Aorta (tissue), 5 donors: ENCODE measurements around the gene RPS14. TPM values are rescaled to one million over a fixed set of nuclear protein-coding genes. Genes with fewer than 3 reads are reported as not detected.

Experiments used
- ATAC-seq: fragments of 200-7000 bp; cut with Tn5 transposase; one replicate; pipeline ENCODE4 v1.9.1; 2022; ENCODE audit warnings: moderate library complexity; ENCODE audit not compliant: low FRiP score
- DNase-seq, 2 donors: peaks; one replicate each; pipeline ENCODE4 v3.0.0-alpha.2; 2020
- H3K27ac ChIP-seq, 2 donors: one replicate each; pipeline ENCODE4 v1.5.1; 2013; ENCODE audit warnings: low read length in 2 of 2, mild to moderate bottlenecking in 2 of 2, moderate library complexity in 2 of 2, control low read depth in 1 of 2, inconsistent platforms in 1 of 2, low read depth in 1 of 2
- H3K27me3 ChIP-seq, 2 donors: one replicate each; pipeline ENCODE4 v1.6.1; 2013; ENCODE audit warnings: control low read depth in 1 of 2, low read length in 1 of 2, mild to moderate bottlenecking in 1 of 2, moderate library complexity in 1 of 2; ENCODE audit not compliant: insufficient read depth in 2 of 2, control insufficient read depth in 1 of 2
- H3K36me3 ChIP-seq, 2 donors: one replicate each; pipeline ENCODE4 v1.6.1; 2013; ENCODE audit warnings: control low read depth in 1 of 2, low read length in 1 of 2, mild to moderate bottlenecking in 1 of 2; ENCODE audit not compliant: insufficient read depth in 2 of 2, control insufficient read depth in 1 of 2
- H3K4me1 ChIP-seq, 2 donors: one replicate each; pipeline ENCODE4 v1.6.1; 2013; ENCODE audit warnings: low read length in 2 of 2, control low read depth in 1 of 2, mild to moderate bottlenecking in 1 of 2, moderate library complexity in 1 of 2; ENCODE audit not compliant: insufficient read depth in 2 of 2, control insufficient read depth in 1 of 2
- H3K4me3 ChIP-seq, 2 donors: one replicate each; pipeline ENCODE4 v1.5.1; 2013; ENCODE audit warnings: low read length in 2 of 2, control low read depth in 1 of 2, mild to moderate bottlenecking in 1 of 2
- H3K9me3 ChIP-seq: one replicate; pipeline ENCODE4 v1.6.1; 2013; ENCODE audit warnings: mild to moderate bottlenecking, low read length; ENCODE audit not compliant: control insufficient read depth
- WGBS, 2 donors: extraction: QIAGEN DNeasy Blood & Tissue Kit; methylation state at CpG; one replicate each; pipeline ENCODE4 v1.1.7; 2013; 5-methylcytosine and 5-hydroxymethylcytosine counted together
- intact Hi-C, 2 donors: fragments of 100-400 bp; cut with DNase I; formaldehyde crosslinking; loops; one replicate each; pipeline versions ENCODE4 v1.14.2 to v1.15.0; 2022
- polyA plus RNA-seq, 2 donors: library from polyadenylated mRNA; stranded (reverse); fragments of 200-250 nt; gene quantifications; one replicate each; pipeline ENCODE4 v1.2.3, GENCODE V29; 2013
- total RNA-seq, 2 donors: library from RNA; stranded (reverse); fragmentation: NEBNext Ultra II Directional; extraction: Animal tissue kit (Norgen Biotek cat#: 25700); gene quantifications; one replicate each; pipeline ENCODE4 v1.2.1, GENCODE V29; 2021
- donor health status: healthy with polysubstance abuse.
- donor health status: Bipolar disorder and iron deficiency.
- donor health status: DM: no; HTN: no; CAD: no.
- donor health status: DM: no; HTN: no; CAD: no.
- donor health status: DM: yes; HTN: yes; CAD: no.

RPS14 gene
- total and polyA plus RNA-seq, 4 donors: 1,419 to 6,043 (median 2,533) TPM

GRCh38 chr5:150402901-150403342, 46.6 kb downstream of the RPS14 start:
- H3K4me3 ChIP-seq: no peak overlapping the region
- 93 to 95% methylated on average over 12 of the region's 12 CpGs for WGBS, 2 donors
- no peaks in the 10 kb centered on the region for H3K9me3 ChIP-seq
- no peaks in the 10 kb centered on the region for H3K4me1 ChIP-seq
- DNase-seq (no peak), ATAC-seq (no peak)
- H3K27me3 ChIP-seq: no peaks in the 10 kb centered on the region
- intact Hi-C loops: no loop called here
- peaks cover 0 to 5% of the 10 kb centered on the region in 2 donors for H3K36me3 ChIP-seq
- H3K27ac ChIP-seq: no peak overlapping the region

DNA sequence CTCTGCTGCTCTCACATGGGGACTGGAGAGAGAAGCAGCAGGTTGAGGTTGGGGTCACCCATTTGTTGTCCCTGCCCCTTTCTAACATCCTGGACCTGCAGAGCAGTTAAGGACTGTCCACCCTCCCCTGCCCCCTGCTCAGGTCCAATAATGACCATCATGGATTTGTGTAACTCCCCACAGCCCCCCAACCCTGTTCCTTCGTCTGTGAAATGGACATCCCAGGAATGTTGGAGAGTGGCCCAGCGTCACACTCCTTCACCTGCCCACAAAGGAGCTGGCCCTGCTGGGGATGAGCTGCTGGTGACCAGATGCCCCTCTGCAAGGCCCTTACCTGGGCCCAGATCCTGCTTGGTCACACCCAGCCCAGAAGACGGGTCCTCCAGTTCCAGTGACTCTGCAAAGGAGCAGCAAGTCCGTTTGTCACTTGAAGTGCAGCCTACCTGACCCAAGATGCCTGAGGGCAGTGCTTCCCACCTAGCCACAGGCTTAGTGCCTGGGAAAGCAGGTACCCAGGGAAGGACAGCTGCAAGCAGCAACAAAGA, 47.2 kb downstream of the RPS14 start:
- intact Hi-C loops: no loop called here
- Histone ChIP-seq H3K27ac (no peak overlapping the region), H3K36me3 (peaks cover 0 to 5% of the 10 kb centered on the region in 2 donors), H3K4me1 (no peaks in the 10 kb centered on the region), H3K4me3 (no peak overlapping the region), H3K9me3 (no peaks in the 10 kb centered on the region), H3K27me3 (no peaks in the 10 kb centered on the region)
- no peak for ATAC-seq
- 78 to 86% methylated on average over 4 of the region's 4 CpGs for WGBS, 2 donors
- peak in 1 of 2 donors; percentile 28 for DNase-seq

DNA sequence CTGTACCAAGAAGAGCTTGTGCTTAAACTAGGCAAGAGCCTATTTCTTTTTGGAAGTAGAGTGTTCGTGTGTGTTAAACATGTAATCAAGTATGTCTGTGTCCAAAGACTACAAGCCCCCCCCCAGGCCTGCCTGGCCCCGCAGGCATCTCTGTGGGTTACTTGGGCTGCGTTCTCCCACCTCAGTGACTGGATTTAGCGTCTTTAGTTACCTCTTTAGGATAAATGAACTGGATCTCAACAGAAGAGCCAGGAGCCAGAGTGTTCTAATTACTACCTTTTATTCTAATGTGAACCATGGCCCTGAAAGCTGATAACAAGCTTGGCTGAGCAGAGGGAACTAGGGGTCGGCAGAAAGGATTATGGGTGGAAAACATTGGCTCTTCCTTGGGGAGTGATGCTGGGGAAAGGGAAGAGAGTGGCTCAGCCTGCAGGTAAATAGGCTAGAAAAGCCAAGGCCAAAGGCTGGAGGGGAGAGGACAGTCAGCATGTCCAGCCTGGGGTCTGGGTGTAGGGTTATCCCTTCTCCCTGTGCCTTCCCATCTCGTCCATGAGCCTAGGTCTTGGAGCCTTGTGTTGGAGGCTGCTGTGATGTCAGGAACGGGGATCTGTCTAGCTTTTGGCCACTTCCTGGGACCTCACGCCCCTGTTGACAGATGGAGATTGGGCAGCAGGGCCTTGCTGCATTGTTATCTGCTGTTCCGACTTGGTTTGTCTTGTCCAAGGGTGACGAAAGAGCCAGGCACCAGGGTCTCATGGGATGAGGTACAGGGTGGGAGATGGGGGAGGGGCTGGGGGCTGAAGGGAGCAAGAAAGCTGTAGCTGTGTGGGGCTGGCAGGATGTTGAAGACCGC, 47.9 kb downstream of the RPS14 start:
- Histone ChIP-seq H3K9me3 (no peaks in the 10 kb centered on the region), H3K36me3 (peaks cover 0 to 5% of the 10 kb centered on the region in 2 donors), H3K27ac (no peak overlapping the region), H3K4me3 (no peak overlapping the region), H3K27me3 (no peaks in the 10 kb centered on the region), H3K4me1 (no peaks in the 10 kb centered on the region)
- ATAC-seq (no peak), DNase-seq (peak in 1 of 2 donors; percentile 37)
- 78% methylated on average over 11 of the region's 11 CpGs for WGBS, 2 donors
- intact Hi-C loops: no loop called here

- peak in 1 of 2 donors; percentile 19 for DNase-seq
- WGBS, 2 donors: 52 to 58% methylated on average over 3 of the region's 3 CpGs
Observed at GRCh38 chr5:150401076-150401375, 48.5 kb downstream of the RPS14 start.

GRCh38 chr5:150400316-150401075, 49.0 kb downstream of the RPS14 start:
- peaks cover 0 to 5% of the 10 kb centered on the region in 2 donors for H3K36me3 ChIP-seq
- 85 to 87% methylated on average over 12 of the region's 12 CpGs for WGBS, 2 donors
- no peaks in the 10 kb centered on the region for H3K4me1 ChIP-seq
- no peaks in the 10 kb centered on the region for H3K27me3 ChIP-seq
- no peak overlapping the region for H3K4me3 ChIP-seq
- peak in 1 of 2 donors; percentile 40 for DNase-seq
- ATAC-seq: no peak
- H3K9me3 ChIP-seq: no peaks in the 10 kb centered on the region
- no peak overlapping the region for H3K27ac ChIP-seq
- intact Hi-C loops: no loop called here

More at GRCh38 chr5:150401076-150401375, 48.5 kb downstream of the RPS14 start:
- H3K4me3 ChIP-seq: no peak overlapping the region
- H3K36me3 ChIP-seq: peaks cover 0 to 5% of the 10 kb centered on the region in 2 donors
- H3K27me3 ChIP-seq: no peaks in the 10 kb centered on the region
- no peak for ATAC-seq
- no peak overlapping the region for H3K27ac ChIP-seq
- H3K4me1 ChIP-seq: no peaks in the 10 kb centered on the region
- intact Hi-C loops: no loop called here
- H3K9me3 ChIP-seq: no peaks in the 10 kb centered on the region

GRCh38 chr5:150399524-150400211, 49.9 kb downstream of the RPS14 start:
- no peak overlapping the region for H3K4me3 ChIP-seq
- DNase-seq: peak in 1 of 2 donors; percentile 38
- H3K9me3 ChIP-seq: no peaks in the 10 kb centered on the region
- peaks cover 0 to 5% of the 10 kb centered on the region in 2 donors for H3K36me3 ChIP-seq
- H3K27ac ChIP-seq: no peak overlapping the region
- no peak for ATAC-seq
- intact Hi-C loops: no loop called here
- 82 to 84% methylated on average over 11 of the region's 11 CpGs for WGBS, 2 donors
- H3K27me3 ChIP-seq: no peaks in the 10 kb centered on the region
- no peaks in the 10 kb centered on the region for H3K4me1 ChIP-seq

DNA sequence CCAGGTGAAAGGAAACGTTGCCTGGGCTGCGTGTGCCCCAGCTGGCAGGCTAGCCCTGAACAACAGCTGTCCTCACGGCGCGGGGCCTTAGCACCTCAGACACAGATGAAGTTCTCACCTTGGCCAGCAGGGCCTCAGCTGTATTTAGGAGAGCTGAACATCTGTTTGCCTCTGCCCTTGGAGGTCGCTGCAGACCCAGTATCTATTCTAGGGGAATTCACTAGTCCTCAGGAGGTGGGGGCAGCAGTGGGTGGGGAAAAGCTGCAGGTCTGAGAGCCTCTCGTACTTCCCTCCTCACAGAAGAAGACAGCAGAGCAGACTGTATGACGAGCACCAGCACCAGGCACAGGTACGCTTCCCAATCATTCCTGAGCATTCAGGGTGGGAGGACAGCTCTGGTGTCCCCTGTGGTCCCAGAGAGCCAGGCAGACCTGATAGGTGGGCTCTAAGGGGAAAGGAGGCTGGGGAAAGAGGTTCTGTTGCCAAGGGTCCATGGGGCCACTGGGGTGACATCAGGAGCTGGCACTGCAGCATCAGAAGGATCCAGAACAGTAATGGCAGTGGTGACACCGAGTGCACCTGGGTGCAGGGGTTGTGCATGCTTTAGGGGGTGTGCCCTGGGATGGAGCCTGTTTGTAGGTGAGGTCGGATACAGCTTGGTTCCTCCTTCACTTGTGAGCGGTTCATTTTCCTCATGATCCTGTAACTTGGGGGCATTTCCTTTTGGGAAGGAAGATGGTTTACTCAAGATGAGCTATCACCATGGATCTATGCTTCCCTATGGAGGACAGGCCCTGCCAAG, 50.6 kb downstream of the RPS14 start:
- DNase-seq (peak in 1 of 2 donors; percentile 38), ATAC-seq (no peak)
- no peak overlapping the region for H3K4me3 ChIP-seq
- whole genome bisulfite sequencing, 2 donors: 82 to 85% methylated on average over 12 of the region's 12 CpGs
- no peaks in the 10 kb centered on the region for H3K9me3 ChIP-seq
- H3K4me1 ChIP-seq: no peaks in the 10 kb centered on the region
- H3K27ac ChIP-seq: no peak overlapping the region
- H3K27me3 ChIP-seq: no peaks in the 10 kb centered on the region
- intact Hi-C loops: no loop called here
- peaks cover 0 to 5% of the 10 kb centered on the region in 2 donors for H3K36me3 ChIP-seq
